ENCODE data around the gene HYDIN.
"Not testable (repeated sequence)": the region's sequence is repeated elsewhere in the genome, so short reads cannot be mapped to it uniquely, and the experiment has no call there.

HYDIN gene

GRCh38 chr16:70939690-70940359, 290.7 kb downstream of the HYDIN start:
- H3K4me3 ChIP-seq (ENCODE audit: low read depth, low read length): not testable (repeated sequence)

DNA sequence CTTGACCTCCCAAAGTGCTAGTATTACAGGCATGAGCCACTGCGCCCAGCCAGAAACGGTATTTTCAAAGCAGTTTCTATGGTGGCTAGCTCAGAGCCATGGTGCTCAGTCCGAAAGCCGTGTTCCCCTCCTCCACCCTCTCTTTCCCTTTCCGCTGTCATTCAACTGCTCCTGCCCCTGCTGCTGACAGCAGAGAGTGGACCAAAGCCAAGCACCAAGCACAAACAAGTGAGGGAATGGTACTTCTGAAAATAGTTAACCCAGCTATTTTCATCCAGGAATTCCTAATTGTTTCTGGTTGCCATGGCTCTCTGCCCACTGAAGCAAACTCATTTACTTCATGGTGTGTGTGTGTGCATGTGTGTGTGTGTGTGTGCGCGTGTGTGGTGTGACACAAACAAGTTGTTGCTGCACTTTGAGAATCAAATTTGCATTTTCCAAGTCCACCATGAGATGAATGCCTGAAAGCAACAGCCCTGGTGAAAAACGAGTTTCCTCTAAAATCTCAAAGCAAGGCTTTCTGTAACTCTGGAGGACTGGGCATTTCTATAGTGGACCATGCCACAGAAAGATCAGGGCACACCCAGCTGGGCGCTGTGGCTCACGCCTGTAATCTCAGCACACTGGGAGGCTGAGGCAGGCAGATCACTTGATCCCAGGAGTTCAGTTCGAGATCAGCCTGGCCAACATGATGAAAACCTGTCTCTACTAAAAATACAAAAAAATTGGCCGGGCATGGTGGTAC, 293.6 kb downstream of the HYDIN start:
- not testable (repeated sequence) for H3K4me3 ChIP-seq (ENCODE audit: low read depth, low read length)

DNA sequence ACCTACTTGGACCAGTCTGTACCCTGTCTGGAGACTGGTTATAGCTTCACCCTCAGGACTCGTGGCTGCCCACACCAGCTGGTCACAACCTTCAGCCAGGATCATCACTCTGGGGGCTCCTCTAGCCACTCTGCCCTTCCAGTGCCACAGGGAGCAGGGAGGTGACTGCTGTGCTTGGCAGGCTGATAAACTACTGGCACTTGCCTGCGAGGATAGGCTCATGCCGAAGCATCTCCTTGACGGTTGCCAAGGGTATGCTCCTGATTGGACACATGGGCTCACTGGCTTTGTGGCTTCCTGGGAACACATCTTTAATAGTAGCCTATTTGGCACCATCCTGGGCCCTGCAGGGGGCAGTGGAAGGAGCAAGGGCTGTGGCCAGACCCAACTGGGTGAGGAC, 295.2 kb downstream of the HYDIN start:
- H3K4me3 ChIP-seq (ENCODE audit: low read depth, low read length): not testable (repeated sequence)

DNA sequence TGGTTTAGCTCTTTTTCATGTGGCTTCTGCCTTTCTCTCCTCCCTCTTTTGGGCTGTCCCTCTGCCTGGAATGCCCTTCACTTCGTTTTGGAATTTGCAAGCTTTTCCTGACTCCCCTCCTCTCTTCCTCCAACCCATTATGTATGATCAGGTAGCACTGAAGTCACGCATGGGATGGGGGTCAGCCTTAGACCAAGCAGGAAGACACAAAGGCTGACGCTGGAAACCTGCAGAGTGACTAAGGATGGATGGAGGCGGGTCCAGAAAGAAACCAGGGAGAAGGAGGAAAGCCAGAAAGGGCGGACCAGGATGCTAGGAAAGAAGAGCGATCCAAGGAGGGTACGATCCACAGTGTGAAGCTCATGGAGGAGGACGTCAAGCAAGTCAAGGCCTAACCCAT, 296.8 kb downstream of the HYDIN start:
- H3K4me3 ChIP-seq (ENCODE audit: low read depth, low read length): not testable (repeated sequence)

GRCh38 chr16:70930757-70931156, 299.8 kb downstream of the HYDIN start:
- H3K4me3 ChIP-seq (ENCODE audit: low read depth, low read length): not testable (repeated sequence)

DNA sequence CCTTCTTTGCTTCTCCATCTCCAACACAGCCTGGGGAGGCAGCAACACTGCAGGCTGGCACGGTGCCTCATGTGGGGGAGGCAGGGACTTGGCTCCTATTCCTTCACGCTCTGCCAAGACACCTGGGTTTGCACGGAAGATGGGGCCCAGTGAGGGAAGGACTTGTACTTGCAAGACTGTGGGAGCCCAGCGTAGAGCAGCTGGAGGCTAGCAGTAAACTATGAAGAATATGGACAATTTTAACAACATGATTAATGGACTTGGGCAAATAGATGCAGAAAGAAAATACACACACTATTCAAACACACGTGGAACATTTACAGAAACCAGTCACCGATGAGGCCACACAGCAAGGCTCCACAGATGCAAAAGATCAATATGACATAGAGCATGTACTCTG, 308.4 kb downstream of the HYDIN start:
- H3K4me3 ChIP-seq (ENCODE audit: low read depth, low read length): not testable (repeated sequence)

DNA sequence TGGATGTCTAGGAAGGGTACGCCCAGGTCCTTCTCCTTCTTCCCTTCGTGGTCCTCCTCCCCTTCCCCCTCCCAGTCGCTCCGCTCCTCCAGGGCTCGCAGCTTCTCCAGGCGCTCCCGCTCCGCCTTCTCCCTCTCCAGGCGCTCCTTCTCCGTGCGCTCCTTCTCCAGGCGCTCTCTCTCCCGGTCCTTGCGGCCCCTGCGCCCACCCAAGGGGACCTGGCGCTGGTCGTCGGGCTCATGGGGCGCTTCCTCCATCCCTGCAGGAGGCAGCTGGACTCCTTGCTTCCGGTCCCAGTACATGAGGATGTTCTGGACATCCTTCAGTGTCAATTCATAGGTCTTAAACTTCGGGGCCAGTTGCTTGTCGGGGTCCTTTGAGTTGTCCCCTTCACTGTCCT, 309.9 kb downstream of the HYDIN start:
- H3K4me3 ChIP-seq (ENCODE audit: low read depth, low read length): not testable (repeated sequence)

DNA sequence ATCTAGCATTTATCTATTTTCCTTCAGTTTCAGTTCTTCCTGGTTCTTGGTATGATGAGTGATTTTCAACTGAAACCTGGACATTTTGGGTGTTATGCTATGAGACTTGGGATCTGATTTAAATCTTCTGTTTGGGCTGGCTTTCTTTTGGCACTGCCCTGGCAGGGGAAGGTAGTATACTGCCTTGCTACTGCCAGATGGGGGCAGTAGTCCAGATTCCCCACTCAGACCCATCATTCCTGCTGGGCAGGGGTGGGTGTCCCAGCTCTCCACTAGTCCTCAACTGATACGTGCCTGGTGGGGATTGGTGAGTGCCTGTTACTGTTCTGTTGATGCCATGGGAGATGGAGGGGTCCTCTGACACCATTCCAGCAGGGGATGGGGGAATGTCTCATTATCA, 342.3 kb downstream of the HYDIN start:
- H3K4me3 ChIP-seq (ENCODE audit: low read depth, low read length): not testable (repeated sequence)

GRCh38 chr16:70884652-70885051, 345.9 kb downstream of the HYDIN start:
- not testable (repeated sequence) for H3K4me3 ChIP-seq (ENCODE audit: low read depth, low read length)

DNA sequence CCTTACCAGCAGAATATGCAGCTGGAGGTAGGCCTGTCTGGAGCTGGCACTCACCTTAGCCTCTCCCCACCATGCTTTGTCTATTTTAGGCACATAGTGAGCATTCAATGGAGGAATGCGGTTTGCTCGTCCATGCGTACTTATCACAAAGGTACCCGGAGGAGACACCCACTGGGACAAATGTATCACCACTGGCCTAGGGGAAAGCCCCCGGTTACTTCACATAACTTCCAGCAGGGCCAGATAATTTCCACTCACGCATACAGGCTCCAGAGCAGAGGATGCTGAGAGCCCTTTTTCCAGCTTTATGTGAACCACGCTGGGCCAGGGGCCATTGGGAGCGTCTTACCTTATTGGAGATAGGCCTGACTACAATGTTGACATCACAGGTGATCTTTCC, 348.2 kb downstream of the HYDIN start:
- not testable (repeated sequence) for H3K4me3 ChIP-seq (ENCODE audit: low read depth, low read length)

DNA sequence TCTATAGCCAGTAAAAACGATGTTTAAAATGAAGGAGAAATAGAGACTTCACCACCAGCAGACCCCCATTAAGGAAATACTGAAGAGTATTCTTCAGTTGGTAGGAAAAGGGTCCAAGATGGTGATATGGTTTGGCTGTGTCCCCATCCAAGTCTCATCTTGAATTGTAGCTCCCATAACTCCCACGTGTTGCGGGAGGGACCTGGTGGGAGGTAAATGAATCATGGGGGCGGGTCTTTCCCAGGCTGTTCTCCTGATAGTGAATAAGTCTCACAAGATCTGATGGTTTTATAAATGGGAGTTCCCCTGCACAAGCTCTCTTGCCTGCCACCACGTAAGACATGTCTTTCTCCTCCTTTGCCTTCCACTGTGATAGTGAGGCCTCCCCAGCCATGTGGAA, 352.6 kb downstream of the HYDIN start:
- H3K4me3 ChIP-seq (ENCODE audit: low read depth, low read length): not testable (repeated sequence)

- H3K4me3 ChIP-seq (ENCODE audit: low read depth, low read length): not testable (repeated sequence)
Measured at GRCh38 chr16:70876442-70876841, 354.1 kb downstream of the HYDIN start.

DNA sequence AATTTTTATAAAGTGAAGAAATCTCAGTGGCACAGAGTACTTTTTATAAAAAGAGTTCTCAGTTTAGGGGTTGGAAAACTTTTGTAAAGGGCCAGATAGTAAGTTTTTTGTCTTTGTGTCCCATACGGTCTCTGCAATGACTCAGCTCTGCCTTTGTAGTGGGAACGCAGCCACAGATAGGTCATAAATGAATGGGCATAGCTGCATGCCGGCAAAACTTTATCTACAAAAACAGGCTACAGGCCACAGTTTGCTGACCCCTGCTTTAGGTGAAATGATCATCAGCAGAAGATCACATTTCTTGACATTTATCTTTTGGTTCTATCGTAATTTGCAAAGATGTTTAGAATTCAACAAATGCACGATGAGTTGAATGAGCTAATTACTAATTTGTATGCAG, 365.8 kb downstream of the HYDIN start:
- not testable (repeated sequence) for H3K4me3 ChIP-seq (ENCODE audit: low read depth, low read length)

DNA sequence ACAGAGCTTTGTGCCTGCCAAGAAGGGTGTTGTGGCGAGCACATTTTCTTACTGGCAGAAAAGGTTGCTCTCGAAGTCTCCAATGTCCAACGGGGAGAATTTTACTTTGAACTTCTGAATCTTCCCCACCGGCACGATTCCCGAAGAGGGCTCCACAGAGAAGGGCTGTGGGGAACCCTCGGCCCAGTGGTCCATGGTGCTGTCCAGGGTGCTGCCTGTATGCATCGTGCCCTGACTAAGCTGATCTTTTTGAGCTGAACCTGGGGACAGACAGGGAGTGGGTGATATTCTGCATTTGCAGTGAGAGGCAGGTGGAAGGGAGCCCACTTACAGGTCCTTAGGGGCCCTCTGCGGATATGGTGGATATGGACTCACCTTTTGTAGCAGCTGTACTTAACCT, 368.5 kb downstream of the HYDIN start:
- not testable (repeated sequence) for H3K4me3 ChIP-seq (ENCODE audit: low read depth, low read length)

GRCh38 chr16:70851299-70851698, 379.2 kb downstream of the HYDIN start:
- not testable (repeated sequence) for H3K4me3 ChIP-seq (ENCODE audit: low read depth, low read length)

DNA sequence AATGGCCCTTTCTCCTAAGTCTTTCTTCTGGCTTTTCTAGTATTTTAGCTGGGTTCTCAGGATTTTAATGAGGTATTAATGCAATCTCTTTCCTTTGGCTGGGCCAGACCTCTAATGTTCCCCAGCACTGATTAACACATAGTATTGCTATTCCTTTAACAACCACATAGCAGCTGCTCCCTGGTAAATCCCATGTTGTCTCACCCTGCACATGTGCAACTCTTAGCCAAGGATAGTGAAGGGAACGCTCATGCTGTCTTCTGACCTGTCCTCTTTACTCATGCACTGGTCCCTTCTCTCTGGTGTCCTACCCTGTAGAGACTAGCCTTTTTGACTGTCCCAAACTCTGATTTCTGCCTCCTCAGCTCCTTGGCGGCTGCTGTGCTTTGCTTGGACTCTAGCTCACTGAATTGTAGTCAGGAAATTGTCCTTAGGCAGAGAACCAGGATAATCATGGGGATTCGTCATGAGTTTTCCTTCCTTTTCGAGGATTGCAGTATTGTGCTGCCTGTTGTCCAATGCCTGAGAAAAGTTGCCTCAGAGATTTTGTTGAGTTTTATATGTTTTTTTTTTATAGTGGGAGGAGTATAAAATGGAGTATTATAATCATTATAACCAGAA, 406.9 kb downstream of the HYDIN start:
- not testable (repeated sequence) for H3K4me3 ChIP-seq (ENCODE audit: low read depth, low read length)

GRCh38 chr16:70822734-70823133, 407.8 kb downstream of the HYDIN start:
- H3K4me3 ChIP-seq (ENCODE audit: low read depth, low read length): not testable (repeated sequence)

- not testable (repeated sequence) for H3K4me3 ChIP-seq (ENCODE audit: low read depth, low read length)
Measured at GRCh38 chr16:70818088-70818487, 412.4 kb downstream of the HYDIN start.
